LNCAP (cell line): ENCODE results near the gene FAM20C.

Experiments used
- CTCF ChIP-seq: fragments of 450-650 bp; IDR thresholded peaks from 2 replicates; pipeline ENCODE4 v1.5.1; 2017; ENCODE audit warnings: mild to moderate bottlenecking

FAM20C gene

GRCh38 chr7:188174-188573, 4.2 kb upstream of the FAM20C start:
- no peak for TF ChIP-seq CTCF

- no peak for TF ChIP-seq CTCF
Observed at GRCh38 chr7:188727-189500, 3.5 kb upstream of the FAM20C start.

DNA sequence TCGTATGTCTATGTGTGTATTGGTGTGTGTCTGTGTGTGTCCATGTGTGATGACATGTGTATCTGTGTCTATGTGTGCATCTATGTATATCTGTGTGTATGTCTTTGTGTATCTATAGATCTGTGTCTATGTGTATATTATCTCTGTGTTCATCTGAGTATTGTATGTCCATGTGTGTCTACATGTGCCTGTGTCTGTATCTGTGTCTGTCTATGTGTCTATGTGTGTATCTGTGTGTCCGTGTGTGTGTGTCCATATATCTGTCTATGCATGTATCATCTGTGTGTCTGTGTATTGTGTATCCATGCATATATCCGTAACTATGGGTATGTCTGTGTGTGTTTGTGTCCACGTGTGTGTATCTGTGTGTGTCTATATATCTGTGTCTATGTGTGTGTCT, 2.7 kb upstream of the FAM20C start:
- no peak for TF ChIP-seq CTCF

GRCh38 chr7:190196-190595, 2.2 kb upstream of the FAM20C start:
- TF ChIP-seq CTCF, result no peak

- TF ChIP-seq CTCF, result no peak
Observed at GRCh38 chr7:191105-191980, 1.0 kb upstream of the FAM20C start.

- no peak for TF ChIP-seq CTCF
Observed at GRCh38 chr7:192701-193480, 520 bp downstream of the FAM20C start.

DNA sequence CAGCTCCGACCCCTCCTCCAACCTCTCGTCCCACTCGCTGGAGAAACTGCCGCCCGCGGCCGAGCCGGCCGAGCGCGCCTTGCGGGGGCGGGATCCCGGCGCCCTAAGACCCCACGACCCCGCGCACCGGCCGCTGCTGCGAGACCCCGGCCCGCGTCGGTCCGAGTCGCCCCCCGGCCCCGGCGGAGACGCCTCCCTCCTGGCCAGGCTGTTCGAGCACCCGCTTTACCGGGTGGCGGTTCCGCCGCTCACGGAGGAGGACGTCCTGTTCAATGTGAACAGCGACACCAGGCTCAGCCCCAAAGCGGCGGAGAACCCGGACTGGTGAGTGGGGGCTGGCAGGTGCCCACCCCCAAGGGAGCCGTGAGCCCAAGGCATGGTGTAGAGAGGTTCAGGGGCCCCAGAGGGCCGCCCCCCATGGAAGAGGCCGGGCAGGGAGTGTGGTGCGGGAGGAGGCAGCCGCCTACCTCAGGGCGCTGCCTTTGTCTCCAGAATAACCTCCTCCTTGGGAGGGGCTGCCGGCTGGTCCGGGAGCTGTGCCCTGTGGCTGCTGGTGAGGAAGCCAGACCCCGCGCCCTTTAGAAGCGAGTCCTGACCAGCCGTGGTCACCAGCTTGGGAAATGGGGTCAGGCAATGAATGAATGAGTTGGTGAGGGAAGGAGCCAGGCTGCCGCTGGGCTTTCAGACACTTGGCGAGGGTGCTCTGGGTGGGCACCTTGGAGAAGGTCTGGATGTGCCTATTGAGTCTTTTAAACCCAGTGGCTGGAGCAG, 1.3 kb downstream of the FAM20C start:
- no peak for TF ChIP-seq CTCF
